ENCODE data around the gene PRKCZ. TPM values are rescaled to one million over a fixed set of nuclear protein-coding genes. Genes with fewer than 3 reads are reported as not detected.

The PRKCZ gene
- total RNA-seq, 1 experiment from 2014 or later: 1.9 TPM

- peaks cover 38% of the 10 kb centered on the region for H3K4me1 ChIP-seq (ENCODE audit: insufficient read depth, low read length, poor library complexity, severe bottlenecking)
Measured at GRCh38 chr1:2210084-2210653, 160.0 kb downstream of the PRKCZ start.

GRCh38 chr1:2210786-2211185 lies 160.6 kb downstream of the PRKCZ start:
- CTCF ChIA-PET: no interaction called here
- peaks cover 34% of the 10 kb centered on the region for H3K4me1 ChIP-seq (ENCODE audit: insufficient read depth, low read length, poor library complexity, severe bottlenecking)
- DNase-seq (ENCODE audit: low spot score): no peak
- TF ChIP-seq EZH2 (IDR thresholded peaks at IDR 0.05; ENCODE audit: borderline replicate concordance, low read depth, low read length, poor library complexity, severe bottlenecking) (no peak), CTCF (conservative IDR thresholded peaks at IDR 0.05; ENCODE audit: low read depth, low read length) (no peak)
- BruUV-seq (replicated peaks): no TSS peak
- no peaks in the 10 kb centered on the region for H3K9me3 ChIP-seq (ENCODE audit: low read depth, low read length, poor library complexity, severe bottlenecking)
- H3K27me3 ChIP-seq (replicated peaks; ENCODE audit: insufficient read depth, low read depth, low read length, poor library complexity): no peaks in the 10 kb centered on the region
- H3K27ac ChIP-seq (ENCODE audit: low read depth, low read length, poor library complexity, severe bottlenecking): no peak overlapping the region
- no peak overlapping the region for H3K4me3 ChIP-seq (ENCODE audit: low read depth, low read length, poor library complexity, severe bottlenecking)
- intact Hi-C loops (cut with micrococcal nuclease; ENCODE audit: unreplicated experiment): no loop called here
- POLR2A ChIA-PET (ENCODE audit: low non-redundant PET): no interaction called here
- H3K36me3 ChIP-seq (ENCODE audit: insufficient read depth, low read length, poor library complexity, severe bottlenecking): no peaks in the 10 kb centered on the region

More at GRCh38 chr1:2210084-2210653, 160.0 kb downstream of the PRKCZ start:
- ChIA-PET POLR2A (ENCODE audit: low non-redundant PET) (no interaction called here), CTCF (no interaction called here)
- Histone ChIP-seq H3K27ac (ENCODE audit: low read depth, low read length, poor library complexity, severe bottlenecking) (no peak overlapping the region), H3K27me3 (replicated peaks; ENCODE audit: insufficient read depth, low read depth, low read length, poor library complexity) (no peaks in the 10 kb centered on the region), H3K9me3 (ENCODE audit: low read depth, low read length, poor library complexity, severe bottlenecking) (no peaks in the 10 kb centered on the region), H3K4me3 (ENCODE audit: low read depth, low read length, poor library complexity, severe bottlenecking) (no peak overlapping the region), H3K36me3 (ENCODE audit: insufficient read depth, low read length, poor library complexity, severe bottlenecking) (no peaks in the 10 kb centered on the region)
- DNase-seq (ENCODE audit: low spot score): no peak
- no peak for TF ChIP-seq EZH2 (IDR thresholded peaks at IDR 0.05; ENCODE audit: borderline replicate concordance, low read depth, low read length, poor library complexity, severe bottlenecking)
- no peak for TF ChIP-seq CTCF (conservative IDR thresholded peaks at IDR 0.05; ENCODE audit: low read depth, low read length)
- BruUV-seq (replicated peaks): no TSS peak
- intact Hi-C loops (cut with micrococcal nuclease; ENCODE audit: unreplicated experiment): no loop called here

GRCh38 chr1:2212274-2212531 lies 162.0 kb downstream of the PRKCZ start:
- peak overlapping the region; percentile 32 for H3K4me3 ChIP-seq (ENCODE audit: low read depth, low read length, poor library complexity, severe bottlenecking)
- BruUV-seq (replicated peaks): no TSS peak
- no peak for DNase-seq (ENCODE audit: low spot score)
- ChIA-PET CTCF (interaction anchor here (1.0 to 1.4 kb wide), 2 partner anchors 13 to 17 kb away, joined by 3 to 4 read pairs; partner anchors contain the start of gene FAAP20), POLR2A (ENCODE audit: low non-redundant PET) (no interaction called here)
- H3K27ac ChIP-seq (ENCODE audit: low read depth, low read length, poor library complexity, severe bottlenecking): peak overlapping the region; percentile 94
- TF ChIP-seq EZH2 (IDR thresholded peaks at IDR 0.05; ENCODE audit: borderline replicate concordance, low read depth, low read length, poor library complexity, severe bottlenecking) (no peak), CTCF (conservative IDR thresholded peaks at IDR 0.05; ENCODE audit: low read depth, low read length) (no peak)
- H3K27me3 ChIP-seq (replicated peaks; ENCODE audit: insufficient read depth, low read depth, low read length, poor library complexity): no peaks in the 10 kb centered on the region
- no peaks in the 10 kb centered on the region for H3K36me3 ChIP-seq (ENCODE audit: insufficient read depth, low read length, poor library complexity, severe bottlenecking)
- intact Hi-C loops (cut with micrococcal nuclease; ENCODE audit: unreplicated experiment): no loop called here
- no peaks in the 10 kb centered on the region for H3K9me3 ChIP-seq (ENCODE audit: low read depth, low read length, poor library complexity, severe bottlenecking)
- peaks cover 32% of the 10 kb centered on the region for H3K4me1 ChIP-seq (ENCODE audit: insufficient read depth, low read length, poor library complexity, severe bottlenecking)
